GM18498 (cell line): ENCODE measurements around the gene PPP1R15B.

Experiments
- ATAC-seq: cut with Tn5 transposase; IDR thresholded peaks from one replicate; pipeline ENCODE4 v1.9.1; 2021; ENCODE audit warnings: mild to moderate bottlenecking, moderate library complexity; ENCODE audit not compliant: unreplicated experiment

PPP1R15B gene

GRCh38 chr1:204404629-204405028 is 7.0 kb downstream of the PPP1R15B start:
- no peak for ATAC-seq

- no peak for ATAC-seq
Measured at GRCh38 chr1:204402391-204402790, 9.2 kb downstream of the PPP1R15B start.

GRCh38 chr1:204401730-204402129 is 9.9 kb downstream of the PPP1R15B start:
- ATAC-seq: no peak

- no peak for ATAC-seq
Measured at GRCh38 chr1:204400882-204401510, 10.6 kb downstream of the PPP1R15B start.

- ATAC-seq: no peak
Measured at GRCh38 chr1:204398197-204399125, 13.2 kb downstream of the PPP1R15B start.

- ATAC-seq: no peak
Measured at GRCh38 chr1:204396015-204396583, 15.5 kb downstream of the PPP1R15B start.

GRCh38 chr1:204391629-204392028 is 20.0 kb downstream of the PPP1R15B start:
- ATAC-seq: no peak

- ATAC-seq: no peak
Measured at GRCh38 chr1:204390751-204391466, 20.7 kb downstream of the PPP1R15B start.

GRCh38 chr1:204385727-204386126 is 25.9 kb downstream of the PPP1R15B start:
- ATAC-seq: no peak

- no peak for ATAC-seq
Measured at GRCh38 chr1:204384636-204385352, 26.8 kb downstream of the PPP1R15B start.

- ATAC-seq: no peak
Measured at GRCh38 chr1:204383163-204383904, 28.3 kb downstream of the PPP1R15B start.

- ATAC-seq: no peak
Measured at GRCh38 chr1:204382714-204383083, 28.9 kb downstream of the PPP1R15B start.

GRCh38 chr1:204380293-204380831 is 31.3 kb downstream of the PPP1R15B start:
- ATAC-seq: no peak

- peak; percentile 54 for ATAC-seq
Measured at GRCh38 chr1:204377800-204378668, 33.6 kb downstream of the PPP1R15B start.

GRCh38 chr1:204376919-204377799 is 34.5 kb downstream of the PPP1R15B start:
- ATAC-seq: no peak

GRCh38 chr1:204376465-204376864 is 35.2 kb downstream of the PPP1R15B start:
- no peak for ATAC-seq

- ATAC-seq: no peak
Measured at GRCh38 chr1:204373911-204374310, 37.7 kb downstream of the PPP1R15B start.

GRCh38 chr1:204370176-204370575 is 41.4 kb downstream of the PPP1R15B start:
- ATAC-seq: no peak
